ENCODE results near the gene BRD7.

BRD7 gene

DNA sequence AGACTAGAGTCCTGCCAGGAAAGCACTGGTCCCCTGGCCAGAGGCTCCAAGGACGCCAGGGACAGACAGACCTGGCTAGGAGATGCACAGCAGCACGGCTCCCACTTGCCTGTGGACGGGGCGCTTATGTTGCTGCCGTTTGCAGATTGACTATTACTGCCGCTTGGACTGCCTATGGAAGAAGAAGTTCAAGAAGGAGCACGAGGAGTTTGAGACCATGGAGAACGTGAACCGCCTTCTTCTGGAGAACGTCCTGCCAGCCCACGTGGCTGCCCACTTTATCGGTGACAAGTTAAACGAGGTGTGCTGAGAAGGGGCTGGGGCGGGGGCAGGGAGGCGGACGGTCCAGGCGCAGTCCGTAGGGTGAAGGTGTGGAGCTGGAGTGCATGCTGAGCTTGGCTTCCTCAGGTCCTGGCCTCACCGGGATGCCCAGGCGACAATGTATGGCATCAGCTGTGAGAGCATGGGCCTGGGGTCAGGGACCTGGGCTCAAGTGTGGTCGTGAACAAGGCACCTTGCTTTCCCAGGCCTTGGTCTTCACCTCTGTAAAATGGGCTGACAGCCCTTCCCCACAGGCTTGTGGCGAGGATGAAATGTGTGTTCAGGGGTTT, 56.8 kb downstream of the BRD7 start:
- Mint-ChIP-seq H3K4me1 (peaks cover 17% of the 10 kb centered on the region), H3K27ac (no peak overlapping the region), H3K9me3 (no peaks in the 10 kb centered on the region), H3K4me3 (no peak overlapping the region), H3K27me3 (ENCODE audit: low read depth, poor library complexity) (no peaks in the 10 kb centered on the region), H3K36me3 (ENCODE audit: low read depth) (peaks cover 24% of the 10 kb centered on the region)
- no peak for DNase-seq
- TF ChIP-seq, protein P1, sequence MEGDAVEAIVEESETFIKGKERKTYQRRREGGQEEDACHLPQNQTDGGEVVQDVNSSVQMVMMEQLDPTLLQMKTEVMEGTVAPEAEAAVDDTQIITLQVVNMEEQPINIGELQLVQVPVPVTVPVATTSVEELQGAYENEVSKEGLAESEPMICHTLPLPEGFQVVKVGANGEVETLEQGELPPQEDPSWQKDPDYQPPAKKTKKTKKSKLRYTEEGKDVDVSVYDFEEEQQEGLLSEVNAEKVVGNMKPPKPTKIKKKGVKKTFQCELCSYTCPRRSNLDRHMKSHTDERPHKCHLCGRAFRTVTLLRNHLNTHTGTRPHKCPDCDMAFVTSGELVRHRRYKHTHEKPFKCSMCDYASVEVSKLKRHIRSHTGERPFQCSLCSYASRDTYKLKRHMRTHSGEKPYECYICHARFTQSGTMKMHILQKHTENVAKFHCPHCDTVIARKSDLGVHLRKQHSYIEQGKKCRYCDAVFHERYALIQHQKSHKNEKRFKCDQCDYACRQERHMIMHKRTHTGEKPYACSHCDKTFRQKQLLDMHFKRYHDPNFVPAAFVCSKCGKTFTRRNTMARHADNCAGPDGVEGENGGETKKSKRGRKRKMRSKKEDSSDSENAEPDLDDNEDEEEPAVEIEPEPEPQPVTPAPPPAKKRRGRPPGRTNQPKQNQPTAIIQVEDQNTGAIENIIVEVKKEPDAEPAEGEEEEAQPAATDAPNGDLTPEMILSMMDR (IDR thresholded peaks at IDR 0.05), result no peak

GRCh38 chr16:50311134-50311528, 57.7 kb downstream of the BRD7 start:
- DNase-seq, result no peak
- H3K9me3 Mint-ChIP-seq, result no peaks in the 10 kb centered on the region
- TF ChIP-seq, protein P1 (IDR thresholded peaks at IDR 0.05), result no peak
- H3K36me3 Mint-ChIP-seq (ENCODE audit: low read depth), result peaks cover 17% of the 10 kb centered on the region
- no peak overlapping the region for H3K4me3 Mint-ChIP-seq
- peaks cover 10% of the 10 kb centered on the region for H3K4me1 Mint-ChIP-seq
- no peak overlapping the region for H3K27ac Mint-ChIP-seq
- no peaks in the 10 kb centered on the region for H3K27me3 Mint-ChIP-seq (ENCODE audit: low read depth, poor library complexity)

DNA sequence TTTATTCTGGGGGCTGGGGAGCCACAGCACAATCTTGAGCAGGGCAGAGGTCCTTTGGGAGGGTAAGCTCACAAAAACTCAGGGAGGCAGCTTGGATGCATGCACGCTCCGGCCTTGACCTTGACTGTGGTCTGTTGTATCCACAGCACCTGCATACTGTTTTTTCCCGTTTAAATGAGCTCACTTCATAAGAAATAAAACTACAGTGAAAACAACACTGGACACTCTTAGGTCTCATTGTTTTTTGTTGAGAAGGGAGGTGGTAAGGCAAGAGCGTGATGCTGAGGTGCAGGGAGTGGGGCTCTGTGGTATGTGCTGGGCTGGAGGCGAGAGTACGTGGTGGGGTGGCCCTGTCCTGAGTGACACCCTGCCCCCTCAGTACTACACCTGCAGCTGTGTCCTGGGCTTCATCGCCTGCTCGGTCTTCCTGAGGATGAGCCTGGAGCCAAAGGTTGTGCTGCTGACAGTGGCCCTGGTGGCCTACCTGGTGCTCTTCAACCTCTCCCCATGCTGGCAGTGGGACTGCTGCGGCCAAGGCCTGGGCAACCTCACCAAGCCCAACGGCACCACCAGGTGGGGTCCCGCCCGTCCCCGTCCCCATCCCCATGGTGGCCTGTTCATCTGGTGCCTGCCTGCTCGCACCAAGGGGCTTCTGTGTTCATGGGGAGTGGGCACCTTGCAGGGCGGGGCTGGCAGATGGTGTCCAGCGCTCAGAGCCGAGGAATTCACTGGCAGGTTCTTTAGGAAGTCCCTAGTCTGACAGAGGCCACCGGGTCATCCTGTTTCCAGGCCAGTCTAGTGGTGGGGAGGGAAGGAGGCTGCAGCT, 58.3 kb downstream of the BRD7 start:
- peaks cover 9% of the 10 kb centered on the region for H3K4me1 Mint-ChIP-seq
- H3K36me3 Mint-ChIP-seq (ENCODE audit: low read depth), result peaks cover 17% of the 10 kb centered on the region
- no peaks in the 10 kb centered on the region for H3K9me3 Mint-ChIP-seq
- no peak for DNase-seq
- no peak overlapping the region for H3K4me3 Mint-ChIP-seq
- TF ChIP-seq, protein P1 (IDR thresholded peaks at IDR 0.05), result no peak
- H3K27ac Mint-ChIP-seq, result no peak overlapping the region
- H3K27me3 Mint-ChIP-seq (ENCODE audit: low read depth, poor library complexity), result no peaks in the 10 kb centered on the region

- Mint-ChIP-seq H3K27ac (no peak overlapping the region), H3K36me3 (ENCODE audit: low read depth) (peaks cover 17% of the 10 kb centered on the region), H3K9me3 (no peaks in the 10 kb centered on the region), H3K27me3 (ENCODE audit: low read depth, poor library complexity) (no peaks in the 10 kb centered on the region), H3K4me3 (no peak overlapping the region), H3K4me1 (peaks cover 9% of the 10 kb centered on the region)
- TF ChIP-seq, protein P1 (IDR thresholded peaks at IDR 0.05), result no peak
- DNase-seq, result no peak
Measured at GRCh38 chr16:50309527-50310307, 59.1 kb downstream of the BRD7 start.

GRCh38 chr16:50309156-50309526, 59.6 kb downstream of the BRD7 start:
- H3K27ac Mint-ChIP-seq, result no peak overlapping the region
- no peak for DNase-seq
- no peak overlapping the region for H3K4me3 Mint-ChIP-seq
- H3K9me3 Mint-ChIP-seq, result no peaks in the 10 kb centered on the region
- H3K4me1 Mint-ChIP-seq, result peaks cover 9% of the 10 kb centered on the region
- TF ChIP-seq, protein P1 (IDR thresholded peaks at IDR 0.05), result no peak
- H3K27me3 Mint-ChIP-seq (ENCODE audit: low read depth, poor library complexity), result no peaks in the 10 kb centered on the region
- H3K36me3 Mint-ChIP-seq (ENCODE audit: low read depth), result peaks cover 17% of the 10 kb centered on the region

Measured in nephron progenitor cell (in vitro differentiated cells).